ENCODE results near the gene CYTIP.

CYTIP gene

DNA sequence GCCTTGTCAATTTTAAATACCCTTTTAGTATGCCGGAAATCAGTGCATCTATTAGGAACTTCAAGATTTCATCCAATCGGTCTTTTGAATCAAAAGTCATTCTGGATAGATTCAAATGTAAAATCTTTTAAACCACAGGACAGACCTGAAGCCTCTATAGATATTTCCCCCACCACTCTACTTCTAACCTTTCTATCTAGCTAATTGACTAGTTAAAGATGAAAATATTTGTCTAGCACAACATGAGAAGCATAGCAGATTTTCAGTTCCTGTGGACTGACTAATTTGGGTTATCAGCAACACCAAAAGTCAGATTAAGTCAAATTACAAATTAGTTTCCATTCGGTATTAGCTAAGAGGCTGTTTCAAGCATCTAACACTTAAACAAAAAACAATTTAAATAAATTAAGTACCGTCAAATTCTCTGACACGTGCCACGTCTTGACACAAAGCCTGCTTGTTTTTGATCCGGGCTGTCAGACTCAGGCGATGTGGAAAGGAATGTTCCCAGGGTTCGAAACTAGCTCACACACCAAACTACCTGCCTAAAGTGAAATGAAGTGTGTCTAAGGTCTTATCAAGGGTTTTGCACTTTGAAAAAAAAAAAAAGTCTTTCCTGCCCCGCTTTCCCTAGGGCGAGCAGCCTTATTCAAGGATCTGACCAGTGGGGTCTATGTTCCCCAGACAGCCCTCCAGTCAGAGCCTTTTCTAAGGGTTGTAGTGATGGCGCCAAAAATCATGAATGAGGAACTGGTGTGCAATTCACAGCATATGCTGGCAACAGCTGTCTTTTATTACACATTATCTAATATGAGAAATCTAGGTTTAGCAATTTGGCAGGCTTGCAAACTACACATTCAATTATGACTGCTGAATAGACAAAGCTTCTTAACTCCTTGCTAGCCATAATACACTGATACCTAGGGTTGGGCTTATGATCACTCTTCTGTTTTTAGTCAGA lies 4.7 kb downstream of the CYTIP start:
- H3K4me3 ChIP-seq (ENCODE audit: low read depth, low read length) = peak overlapping the region; percentile 38
- TF ChIP-seq, protein P1, sequence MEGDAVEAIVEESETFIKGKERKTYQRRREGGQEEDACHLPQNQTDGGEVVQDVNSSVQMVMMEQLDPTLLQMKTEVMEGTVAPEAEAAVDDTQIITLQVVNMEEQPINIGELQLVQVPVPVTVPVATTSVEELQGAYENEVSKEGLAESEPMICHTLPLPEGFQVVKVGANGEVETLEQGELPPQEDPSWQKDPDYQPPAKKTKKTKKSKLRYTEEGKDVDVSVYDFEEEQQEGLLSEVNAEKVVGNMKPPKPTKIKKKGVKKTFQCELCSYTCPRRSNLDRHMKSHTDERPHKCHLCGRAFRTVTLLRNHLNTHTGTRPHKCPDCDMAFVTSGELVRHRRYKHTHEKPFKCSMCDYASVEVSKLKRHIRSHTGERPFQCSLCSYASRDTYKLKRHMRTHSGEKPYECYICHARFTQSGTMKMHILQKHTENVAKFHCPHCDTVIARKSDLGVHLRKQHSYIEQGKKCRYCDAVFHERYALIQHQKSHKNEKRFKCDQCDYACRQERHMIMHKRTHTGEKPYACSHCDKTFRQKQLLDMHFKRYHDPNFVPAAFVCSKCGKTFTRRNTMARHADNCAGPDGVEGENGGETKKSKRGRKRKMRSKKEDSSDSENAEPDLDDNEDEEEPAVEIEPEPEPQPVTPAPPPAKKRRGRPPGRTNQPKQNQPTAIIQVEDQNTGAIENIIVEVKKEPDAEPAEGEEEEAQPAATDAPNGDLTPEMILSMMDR (IDR thresholded peaks at IDR 0.05; ENCODE audit: borderline replicate concordance, insufficient read depth, low read depth, low read length) = no peak

GRCh38 chr2:157433394-157433793 lies 10.5 kb downstream of the CYTIP start:
- TF ChIP-seq, protein P1 (IDR thresholded peaks at IDR 0.05; ENCODE audit: borderline replicate concordance, insufficient read depth, low read depth, low read length) = no peak
- no peak overlapping the region for H3K4me3 ChIP-seq (ENCODE audit: low read depth, low read length)

- H3K4me3 ChIP-seq (ENCODE audit: low read depth, low read length) = no peak overlapping the region
- TF ChIP-seq, protein P1 (IDR thresholded peaks at IDR 0.05; ENCODE audit: borderline replicate concordance, insufficient read depth, low read depth, low read length) = no peak
These were observed 11.3 kb downstream of the CYTIP start for GRCh38 chr2:157432475-157433106.

GRCh38 chr2:157431176-157431575 lies 12.7 kb downstream of the CYTIP start:
- TF ChIP-seq, protein P1 (IDR thresholded peaks at IDR 0.05; ENCODE audit: borderline replicate concordance, insufficient read depth, low read depth, low read length) = no peak
- no peak overlapping the region for H3K4me3 ChIP-seq (ENCODE audit: low read depth, low read length)

GRCh38 chr2:157428500-157429175 lies 15.3 kb downstream of the CYTIP start:
- TF ChIP-seq, protein P1 (IDR thresholded peaks at IDR 0.05; ENCODE audit: borderline replicate concordance, insufficient read depth, low read depth, low read length) = no peak
- H3K4me3 ChIP-seq (ENCODE audit: low read depth, low read length) = no peak overlapping the region

DNA sequence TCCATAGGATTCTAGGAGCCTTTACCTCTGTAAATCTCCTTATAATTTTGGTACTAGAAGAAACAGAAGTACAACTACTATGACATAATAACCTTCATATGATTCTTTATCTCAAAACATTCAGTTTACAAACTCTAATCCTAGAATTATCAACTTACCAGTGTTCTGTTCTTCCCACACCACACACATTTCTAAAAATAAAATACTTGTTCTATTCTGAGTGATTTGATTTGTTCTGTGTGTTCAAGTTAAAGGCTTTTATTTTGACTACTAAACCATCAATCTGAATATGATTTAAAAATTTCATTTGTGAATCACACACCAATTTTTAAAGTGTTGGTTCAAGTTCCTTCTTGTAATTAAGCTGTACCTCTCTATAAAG lies 16.0 kb downstream of the CYTIP start:
- H3K4me3 ChIP-seq (ENCODE audit: low read depth, low read length) = no peak overlapping the region
- TF ChIP-seq, protein P1 (IDR thresholded peaks at IDR 0.05; ENCODE audit: borderline replicate concordance, insufficient read depth, low read depth, low read length) = no peak

Data from GM12875 (cell line).